Heart right ventricle (tissue), 16 donors: ENCODE measurements around the gene CHRNG. TPM values are rescaled to one million over a fixed set of nuclear protein-coding genes. Genes with fewer than 3 reads are reported as not detected.

ENCODE experiments used
- ATAC-seq, 8 donors: fragments of 200-7000 bp; cut with Tn5 transposase; one replicate each; pipeline ENCODE4 v1.9.1; 2020; ENCODE audit warnings: mild to moderate bottlenecking in 8 of 8, moderate library complexity in 8 of 8, moderate number of reproducible peaks in 1 of 8
- DNase-seq, 2 donors: peaks; one replicate each; pipeline ENCODE4 v3.0.0-alpha.2; 2020
- H3K27ac ChIP-seq, 10 donors: fragments of 200-600 bp; sonication (generic) in 2 of 10; one replicate each; pipeline versions ENCODE4 v1.5.0 to v1.8.0; 2020 to 2022; ENCODE audit warnings: mild to moderate bottlenecking in 3 of 10
- H3K27me3 ChIP-seq, 7 donors: fragments of 200-600 bp; one replicate each; pipeline ENCODE4 v1.8.0; 2021 to 2022; ENCODE audit warnings: mild to moderate bottlenecking in 2 of 7
- H3K36me3 ChIP-seq, 9 donors: fragments of 200-600 bp; sonication (generic) in 1 of 9; one replicate each; pipeline versions ENCODE4 v1.5.0 to v1.8.0; 2020 to 2022; ENCODE audit warnings: mild to moderate bottlenecking in 2 of 9
- H3K4me1 ChIP-seq, 9 donors: fragments of 200-600 bp; sonication (generic) in 1 of 9; one replicate each; pipeline versions ENCODE4 v1.5.0 to v1.8.0; 2020 to 2022; ENCODE audit warnings: mild to moderate bottlenecking in 4 of 9
- H3K4me3 ChIP-seq, 10 donors: fragments of 200-600 bp; sonication (generic) in 2 of 10; one replicate each; pipeline versions ENCODE4 v1.5.0 to v1.8.0; 2020 to 2022; ENCODE audit warnings: mild to moderate bottlenecking in 7 of 10, moderate library complexity in 2 of 10
- H3K9me3 ChIP-seq, 11 donors: fragments of 200-600 bp in 10 of 11; sonication (generic) in 2 of 11; one replicate each; pipeline versions ENCODE4 v1.5.0 to v1.8.0; 2013 to 2022; ENCODE audit warnings: mild to moderate bottlenecking in 2 of 11, control low read depth in 1 of 11, moderate library complexity in 1 of 11
- WGBS, 2 donors: extraction: QIAGEN DNeasy Blood & Tissue Kit; methylation state at CpG; one replicate each; pipeline ENCODE4 v1.1.7; 2013; ENCODE audit warnings: inconsistent platforms in 1 of 2; 5-methylcytosine and 5-hydroxymethylcytosine counted together
- intact Hi-C, 10 donors: fragments of 100-400 bp; cut with DNase I; formaldehyde crosslinking; loops; one replicate each; pipeline versions ENCODE4 v1.11.1 to v1.14.2; 2022
- polyA plus RNA-seq, 2 donors: library from polyadenylated mRNA; stranded (reverse); fragments of 200-250 nt; gene quantifications; one replicate each; pipeline ENCODE4 v1.2.3, GENCODE V29; 2013
- total RNA-seq, 10 donors: library from RNA; stranded (reverse); fragmentation: NEBNext Ultra II Directional in 3 of 10; extraction: Animal tissue kit (Norgen Biotek cat#: 25700) in 3 of 10; gene quantifications; one replicate each; pipeline versions ENCODE4 v1.2.1 to v1.2.4, GENCODE V29; 2021 to 2023
- TF ChIP-seq, protein P1 (sequence below), 9 donors: fragments of 200-600 bp; sonication (generic) in 2 of 9; IDR thresholded peaks; one replicate each; pipeline versions ENCODE4 v1.5.0 to v1.8.0; 2021 to 2022; ENCODE audit warnings: antibody characterized with exemption in 9 of 9, mild to moderate bottlenecking in 5 of 9, moderate library complexity in 1 of 9
- donor health status: Arrhythmogenic right ventricular cardiomyopathy.
- donor health status: ischemic (EF 13 %, LVEDD 7.1; RV severe dilation, severe dysfunction).
- donor health status: healthy with polysubstance abuse.
- donor health status: DM: no; HTN: yes; CAD: no.
- donor health status: DM: no; HTN: no; CAD: no.
- donor health status: ischemic (EF 25% LVEDD 6.9; RV normal size, moderate dysfunction).
- donor health status: ischemic (EF 25% LVEDD 5.7; RV mildly dilated, moderate dysfunction).
- donor health status: healthy.
- donor health status: DM: yes; HTN: yes; CAD: no.
- donor health status: Ischemic cardiomyopathy.
- donor health status: ischemic (EF 35%, LVEDD 5.7; RV mildly dilated, moderate dysfunction).
- donor health status: nonischemic (EF 11% LVEDD 7.7; RV severe dilation, severe dysfunction).
- donor health status: DM: yes; HTN: yes; CAD: no.
- donor health status: PGD.
- donor health status: ischemic (EF 29% LVEDD 5.4; RV normal size, mild dysfunction).
- donor health status: nonischemic (EF 23%, LVEDD 6.1; RV moderate dilation, normal function).

Gene CHRNG
- total and polyA plus RNA-seq, 12 donors = not detected

DNA sequence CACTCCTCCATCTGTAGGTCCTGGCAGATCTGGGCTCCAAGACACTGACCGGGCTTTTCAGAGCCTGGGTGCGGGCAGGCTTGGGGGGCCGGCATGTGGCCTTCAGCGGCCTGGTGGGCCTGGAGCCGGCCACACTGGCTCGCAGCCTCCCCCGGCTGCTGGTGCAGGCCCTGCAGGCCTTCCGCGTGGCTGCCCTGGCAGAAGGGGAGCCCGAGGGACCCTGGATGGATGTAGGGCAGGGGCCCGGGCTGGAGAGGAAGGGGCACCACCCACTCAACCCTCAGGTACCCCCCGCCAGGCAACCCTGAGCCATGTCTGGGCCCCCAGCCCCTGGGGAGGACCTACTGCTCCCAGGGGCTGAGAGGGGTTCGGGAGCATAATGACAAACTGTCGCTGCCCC lies 14.3 kb upstream of the CHRNG start:
- WGBS, 2 donors = 75 to 84% methylated on average over 8 to 14 of the region's 14 CpGs
- H3K4me3 ChIP-seq = no peak overlapping the region
- intact Hi-C loops = loop anchor here in 6 of 10 donors (10.0 kb wide), 2 partner anchors 80 to 620 kb away; no protein-coding TSS in a partner anchor
- no peaks in the 10 kb centered on the region for H3K9me3 ChIP-seq
- no peak for DNase-seq
- TF ChIP-seq, protein P1, sequence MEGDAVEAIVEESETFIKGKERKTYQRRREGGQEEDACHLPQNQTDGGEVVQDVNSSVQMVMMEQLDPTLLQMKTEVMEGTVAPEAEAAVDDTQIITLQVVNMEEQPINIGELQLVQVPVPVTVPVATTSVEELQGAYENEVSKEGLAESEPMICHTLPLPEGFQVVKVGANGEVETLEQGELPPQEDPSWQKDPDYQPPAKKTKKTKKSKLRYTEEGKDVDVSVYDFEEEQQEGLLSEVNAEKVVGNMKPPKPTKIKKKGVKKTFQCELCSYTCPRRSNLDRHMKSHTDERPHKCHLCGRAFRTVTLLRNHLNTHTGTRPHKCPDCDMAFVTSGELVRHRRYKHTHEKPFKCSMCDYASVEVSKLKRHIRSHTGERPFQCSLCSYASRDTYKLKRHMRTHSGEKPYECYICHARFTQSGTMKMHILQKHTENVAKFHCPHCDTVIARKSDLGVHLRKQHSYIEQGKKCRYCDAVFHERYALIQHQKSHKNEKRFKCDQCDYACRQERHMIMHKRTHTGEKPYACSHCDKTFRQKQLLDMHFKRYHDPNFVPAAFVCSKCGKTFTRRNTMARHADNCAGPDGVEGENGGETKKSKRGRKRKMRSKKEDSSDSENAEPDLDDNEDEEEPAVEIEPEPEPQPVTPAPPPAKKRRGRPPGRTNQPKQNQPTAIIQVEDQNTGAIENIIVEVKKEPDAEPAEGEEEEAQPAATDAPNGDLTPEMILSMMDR (IDR thresholded peaks at IDR 0.05) = no peak
- H3K27ac ChIP-seq = no peak overlapping the region
- peaks cover 5 to 39% (median 31%) of the 10 kb centered on the region in 9 donors for H3K4me1 ChIP-seq
- H3K27me3 ChIP-seq = peaks cover 20 to 67% (median 60%) of the 10 kb centered on the region in 7 donors
- no peaks in the 10 kb centered on the region for H3K36me3 ChIP-seq
- no peak for ATAC-seq

DNA sequence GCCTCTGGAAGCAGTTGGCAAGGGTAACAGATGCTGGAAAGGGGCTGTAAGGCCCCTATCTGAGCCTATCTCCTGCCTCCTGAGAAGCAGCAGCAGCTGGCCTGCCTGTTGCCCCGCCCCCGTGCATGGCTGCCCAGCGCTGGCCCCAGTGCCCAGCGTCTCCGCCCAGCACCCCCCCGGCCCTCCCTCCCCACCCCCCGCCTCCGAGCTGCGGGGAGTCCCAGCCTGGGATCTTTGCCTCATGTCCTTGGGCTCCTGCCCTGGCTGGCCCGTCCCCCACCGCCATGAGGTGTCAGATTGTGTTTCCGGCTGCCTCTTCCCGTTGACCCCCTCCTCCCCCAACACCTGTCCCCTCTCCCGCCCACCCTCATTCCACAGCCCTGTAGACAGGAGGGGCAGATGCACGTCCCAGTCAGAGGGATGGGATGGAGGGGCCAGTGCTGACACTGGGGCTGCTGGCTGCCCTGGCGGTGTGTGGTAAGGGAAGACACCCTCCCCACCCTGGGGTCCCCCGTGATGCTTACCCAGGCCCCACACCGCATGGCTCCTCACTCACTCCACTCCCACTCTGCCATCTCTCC lies 13.6 kb upstream of the CHRNG start, which contains the start of gene CHRND:
TSS of gene CHRND (plus strand) at position 370 of the 581 bp plus-strand sequence. CDS start at position 426, 56 bp downstream.
- no peak within 1 kb of the TSS for H3K27ac ChIP-seq
- ATAC-seq = peak; percentile 34 to 68 (median 48)
- WGBS, 2 donors = 16 to 19% methylated on average over 18 of the region's 18 CpGs
- H3K27me3 ChIP-seq = peaks cover 20 to 60% (median 53%) of the 10 kb centered on the region in 7 donors
- H3K4me1 ChIP-seq = peaks cover 5 to 39% (median 31%) of the 10 kb centered on the region in 9 donors
- intact Hi-C loops = loop anchor here in 6 of 10 donors (10.0 kb wide), 2 partner anchors 81 to 621 kb away; no protein-coding TSS in a partner anchor
- TF ChIP-seq, protein P1 (IDR thresholded peaks at IDR 0.05) = no peak
- peak; percentile 20 to 50 for DNase-seq
- H3K36me3 ChIP-seq = no peaks in the 10 kb centered on the region
- H3K9me3 ChIP-seq = no peaks in the 10 kb centered on the region
- H3K4me3 ChIP-seq = no peak within 1 kb of the TSS

DNA sequence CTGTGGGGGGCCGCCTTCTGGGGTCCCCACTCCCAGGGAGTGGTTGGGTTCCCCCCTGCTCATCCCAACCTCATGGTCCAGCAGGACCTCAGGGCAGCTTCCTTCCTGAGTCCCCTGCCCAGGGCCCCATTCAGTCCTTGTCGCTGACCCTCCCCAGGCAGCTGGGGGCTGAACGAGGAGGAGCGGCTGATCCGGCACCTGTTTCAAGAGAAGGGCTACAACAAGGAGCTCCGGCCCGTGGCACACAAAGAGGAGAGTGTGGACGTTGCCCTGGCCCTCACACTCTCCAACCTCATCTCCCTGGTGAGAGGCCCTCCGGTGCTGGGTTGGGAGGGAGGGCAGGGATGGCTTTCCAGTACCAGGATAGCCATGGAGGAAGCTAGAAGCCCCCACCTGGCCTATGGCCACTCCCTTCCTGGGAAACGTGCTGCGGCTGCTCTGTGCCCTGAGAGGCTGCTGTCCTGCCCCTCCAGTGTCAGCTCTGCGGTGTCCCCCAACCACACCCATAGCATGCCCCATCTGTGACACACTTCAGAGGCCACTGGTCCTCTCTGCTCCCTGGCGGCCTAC lies 13.0 kb upstream of the CHRNG start:
- TF ChIP-seq, protein P1 (IDR thresholded peaks at IDR 0.05) = no peak
- 64 to 71% methylated on average over 13 of the region's 13 CpGs for WGBS, 2 donors
- Histone ChIP-seq H3K27me3 (peaks cover 20 to 55% (median 47%) of the 10 kb centered on the region in 7 donors), H3K36me3 (no peaks in the 10 kb centered on the region), H3K4me3 (no peak overlapping the region), H3K9me3 (no peaks in the 10 kb centered on the region), H3K27ac (no peak overlapping the region), H3K4me1 (peaks cover 5 to 39% (median 31%) of the 10 kb centered on the region in 9 donors)
- intact Hi-C loops = loop anchor here in 6 of 10 donors (10.0 kb wide), 2 partner anchors 82 to 622 kb away; no protein-coding TSS in a partner anchor
- ATAC-seq (no peak), DNase-seq (no peak)

DNA sequence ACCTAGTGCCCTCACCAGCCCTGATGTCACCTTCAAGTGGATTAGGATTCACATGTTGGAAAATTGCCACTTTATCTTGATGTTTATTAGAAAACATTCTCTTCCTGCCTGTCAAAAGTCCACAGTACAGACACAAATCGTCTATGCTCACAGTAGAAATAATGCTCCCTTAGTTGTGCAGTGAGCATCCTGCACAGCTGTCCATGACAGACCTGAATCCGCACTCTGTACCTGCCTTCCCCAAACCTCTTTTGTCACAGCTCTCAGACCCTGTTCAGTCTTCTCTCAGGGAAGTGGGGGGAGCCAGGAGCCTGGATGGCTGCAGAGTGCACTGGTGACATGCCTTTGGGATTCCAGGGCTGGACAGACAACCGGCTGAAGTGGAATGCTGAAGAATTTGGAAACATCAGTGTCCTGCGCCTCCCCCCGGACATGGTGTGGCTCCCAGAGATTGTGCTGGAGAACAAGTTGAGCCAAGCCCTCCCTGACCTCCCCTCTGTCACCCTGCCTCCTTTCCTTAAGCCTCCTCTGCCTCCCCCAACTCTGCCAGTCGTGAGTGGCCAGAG lies 11.5 kb upstream of the CHRNG start:
- TF ChIP-seq, protein P1 (IDR thresholded peaks at IDR 0.05) = no peak
- WGBS, 2 donors = 67 to 69% methylated on average over 6 of the region's 6 CpGs
- Histone ChIP-seq H3K27me3 (peaks cover 4 to 39% (median 32%) of the 10 kb centered on the region in 7 donors), H3K36me3 (no peaks in the 10 kb centered on the region), H3K9me3 (no peaks in the 10 kb centered on the region), H3K4me3 (no peak overlapping the region), H3K4me1 (peaks cover 0 to 29% (median 21%) of the 10 kb centered on the region in 9 donors), H3K27ac (no peak overlapping the region)
- no peak for DNase-seq
- intact Hi-C loops = loop anchor here in 6 of 10 donors (10.0 kb wide), 2 partner anchors 83 to 623 kb away; no protein-coding TSS in a partner anchor
- no peak for ATAC-seq
